Kidney (tissue), 14 donors: ENCODE data around the gene SLC18B1. TPM values are rescaled to one million over a fixed set of nuclear protein-coding genes. Genes with fewer than 3 reads are reported as not detected.

Source experiments
- DNase-seq, 5 donors: peaks; one replicate each; pipeline ENCODE4 v3.0.0-alpha.2; 2013 to 2020
- FAIRE-seq: peaks from 2 replicates; lab custom pipeline; 2012; peaks lifted over from hg19 to GRCh38; lab: Jason Lieb, UNC
- H3K27ac ChIP-seq, 2 donors: one replicate each; pipeline ENCODE4 v1.7.0; 2013; ENCODE audit warnings: low read depth in 2 of 2, low read length in 2 of 2, inconsistent platforms in 1 of 2
- H3K27me3 ChIP-seq: one replicate; pipeline ENCODE4 v1.7.1; 2013; ENCODE audit warnings: low read length, inconsistent platforms; ENCODE audit not compliant: control insufficient read depth, insufficient read depth
- H3K36me3 ChIP-seq, 3 donors: one replicate each; pipeline versions ENCODE4 v1.7.0 to v1.7.1; 2013; ENCODE audit warnings: low read length in 3 of 3, control low read depth in 1 of 3, inconsistent platforms in 1 of 3; ENCODE audit not compliant: insufficient read depth in 3 of 3, control insufficient read depth in 2 of 3
- H3K4me1 ChIP-seq, 3 donors: one replicate each; pipeline versions ENCODE4 v1.7.0 to v1.7.1; 2013; ENCODE audit warnings: low read length in 3 of 3, inconsistent platforms in 1 of 3, low read depth in 1 of 3; ENCODE audit not compliant: control insufficient read depth in 2 of 3, insufficient read depth in 2 of 3
- H3K4me3 ChIP-seq, 3 donors: one replicate each; pipeline versions ENCODE4 v1.7.0 to v1.8.1; 2013; ENCODE audit warnings: low read length in 3 of 3, control low read depth in 1 of 3, inconsistent platforms in 1 of 3
- H3K9ac ChIP-seq, 3 donors: one replicate each; pipeline versions ENCODE4 v1.7.0 to v1.7.1; 2013; ENCODE audit warnings: low read length in 3 of 3, control low read depth in 1 of 3, inconsistent platforms in 1 of 3
- H3K9me3 ChIP-seq, 3 donors: one replicate each; pipeline versions ENCODE4 v1.7.0 to v1.7.1; 2013; ENCODE audit warnings: low read length in 3 of 3, control low read depth in 1 of 3, inconsistent platforms in 1 of 3; ENCODE audit not compliant: control insufficient read depth in 2 of 3, insufficient read depth in 1 of 3
- intact Hi-C: fragments of 100-400 bp; cut with DNase I; formaldehyde crosslinking; loops from one replicate; pipeline ENCODE4 v1.11.1; 2022
- polyA plus RNA-seq: library from polyadenylated mRNA; stranded (reverse); fragments of 350-450 nt; fragmentation: Illumina TruSeq; extraction: RNeasy Lipid Tissue Mini Kit (QIAGEN cat#74804); gene quantifications from one replicate; pipeline ENCODE4 v1.2.3, GENCODE V29; 2014; ENCODE audit warnings: low read depth, low replicate concordance; ENCODE audit not compliant: insufficient read depth
- total RNA-seq: library from RNA; stranded (reverse); fragmentation: NEBNext Ultra II Directional; extraction: Animal tissue kit (Norgen Biotek cat#: 25700); gene quantifications from one replicate; pipeline ENCODE4 v1.2.1, GENCODE V29; 2021
- TF ChIP-seq, protein P1 (sequence below): IDR thresholded peaks from 3 replicates; pipeline ENCODE4 v1.5.1; 2012; ENCODE audit warnings: mild to moderate bottlenecking, moderate library complexity, borderline replicate concordance; ENCODE audit not compliant: insufficient read depth; ENCODE audit errors: extremely low read depth
- donor health status: control.
- donor health status: control.
- donor health status: control.
- donor health status: control.
- donor health status: control.
- donor health status: DM: yes; HTN: yes; CAD: no.
- donor health status: Normal renal cell carcinoma (clear cell type).

SLC18B1 gene
- total and polyA plus RNA-seq, 2 donors from 2014 or later = 16.9 to 17.2 TPM

- intact Hi-C loops = no loop called here
- Histone ChIP-seq H3K4me3 (no peak overlapping the region), H3K4me1 (no peaks in the 10 kb centered on the region), H3K36me3 (no peaks in the 10 kb centered on the region), H3K9ac (no peak overlapping the region), H3K27ac (no peak overlapping the region), H3K27me3 (no peaks in the 10 kb centered on the region), H3K9me3 (no peaks in the 10 kb centered on the region)
- TF ChIP-seq, protein P1, sequence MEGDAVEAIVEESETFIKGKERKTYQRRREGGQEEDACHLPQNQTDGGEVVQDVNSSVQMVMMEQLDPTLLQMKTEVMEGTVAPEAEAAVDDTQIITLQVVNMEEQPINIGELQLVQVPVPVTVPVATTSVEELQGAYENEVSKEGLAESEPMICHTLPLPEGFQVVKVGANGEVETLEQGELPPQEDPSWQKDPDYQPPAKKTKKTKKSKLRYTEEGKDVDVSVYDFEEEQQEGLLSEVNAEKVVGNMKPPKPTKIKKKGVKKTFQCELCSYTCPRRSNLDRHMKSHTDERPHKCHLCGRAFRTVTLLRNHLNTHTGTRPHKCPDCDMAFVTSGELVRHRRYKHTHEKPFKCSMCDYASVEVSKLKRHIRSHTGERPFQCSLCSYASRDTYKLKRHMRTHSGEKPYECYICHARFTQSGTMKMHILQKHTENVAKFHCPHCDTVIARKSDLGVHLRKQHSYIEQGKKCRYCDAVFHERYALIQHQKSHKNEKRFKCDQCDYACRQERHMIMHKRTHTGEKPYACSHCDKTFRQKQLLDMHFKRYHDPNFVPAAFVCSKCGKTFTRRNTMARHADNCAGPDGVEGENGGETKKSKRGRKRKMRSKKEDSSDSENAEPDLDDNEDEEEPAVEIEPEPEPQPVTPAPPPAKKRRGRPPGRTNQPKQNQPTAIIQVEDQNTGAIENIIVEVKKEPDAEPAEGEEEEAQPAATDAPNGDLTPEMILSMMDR = no peak
- DNase-seq (no peak), FAIRE-seq (no peak)
Measured at GRCh38 chr6:132750455-132751248, 47.8 kb downstream of the SLC18B1 start.

DNA sequence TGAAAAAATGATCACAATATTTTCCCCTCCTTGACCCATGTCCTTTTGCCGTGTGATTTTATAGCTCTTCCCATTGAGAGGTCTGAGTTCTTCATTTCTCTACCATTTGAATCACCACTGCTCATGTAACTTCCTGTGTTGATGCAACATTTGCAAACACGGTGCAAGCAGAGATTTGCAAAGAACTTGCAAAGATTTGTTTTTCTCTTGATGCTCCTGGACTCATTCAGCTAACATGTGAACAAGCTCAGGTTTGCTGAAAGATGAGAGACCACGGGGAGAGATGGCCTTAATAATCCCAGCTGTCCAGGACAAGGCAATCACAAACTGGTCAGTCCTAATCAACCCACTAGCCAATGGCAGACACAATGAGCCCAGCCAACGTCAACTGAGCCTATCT is 49.3 kb downstream of the SLC18B1 start:
- Histone ChIP-seq H3K9me3 (no peaks in the 10 kb centered on the region), H3K4me3 (no peak overlapping the region), H3K4me1 (no peaks in the 10 kb centered on the region), H3K9ac (no peak overlapping the region), H3K27me3 (no peaks in the 10 kb centered on the region), H3K27ac (no peak overlapping the region), H3K36me3 (no peaks in the 10 kb centered on the region)
- TF ChIP-seq, protein P1 = no peak
- intact Hi-C loops = no loop called here
- no peak for FAIRE-seq
- no peak for DNase-seq

GRCh38 chr6:132748446-132748845 is 50.0 kb downstream of the SLC18B1 start:
- intact Hi-C loops = no loop called here
- H3K9ac ChIP-seq = no peak overlapping the region
- no peak for FAIRE-seq
- H3K27ac ChIP-seq = no peak overlapping the region
- TF ChIP-seq, protein P1 = no peak
- no peaks in the 10 kb centered on the region for H3K36me3 ChIP-seq
- no peak for DNase-seq
- H3K4me3 ChIP-seq = no peak overlapping the region
- H3K9me3 ChIP-seq = no peaks in the 10 kb centered on the region
- no peaks in the 10 kb centered on the region for H3K4me1 ChIP-seq
- no peaks in the 10 kb centered on the region for H3K27me3 ChIP-seq

DNA sequence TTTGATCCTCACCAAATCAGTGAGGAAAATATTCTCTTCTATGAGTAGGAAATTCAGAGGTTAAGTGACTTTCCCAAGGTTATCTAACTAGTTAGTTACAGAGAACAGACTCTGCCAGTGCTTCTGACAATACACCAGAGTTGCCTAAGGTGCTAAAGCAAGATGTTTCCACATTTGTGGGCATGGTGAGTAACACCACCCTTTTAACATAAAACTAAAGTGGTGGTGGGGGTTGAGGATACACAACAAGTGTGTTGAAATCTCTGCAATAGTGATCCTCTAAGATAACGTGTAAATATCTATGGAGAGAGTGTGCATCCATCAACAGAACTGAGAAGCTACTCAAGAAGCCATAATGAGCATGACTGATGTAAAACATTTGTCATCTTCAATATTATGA is 52.4 kb downstream of the SLC18B1 start:
- Histone ChIP-seq H3K9me3 (no peaks in the 10 kb centered on the region), H3K4me1 (no peaks in the 10 kb centered on the region), H3K27me3 (no peaks in the 10 kb centered on the region), H3K27ac (no peak overlapping the region), H3K9ac (no peak overlapping the region), H3K4me3 (no peak overlapping the region), H3K36me3 (no peaks in the 10 kb centered on the region)
- no peak for FAIRE-seq
- intact Hi-C loops = no loop called here
- DNase-seq = no peak
- TF ChIP-seq, protein P1 = no peak
